Measurements from ENCODE around the gene ELFN1. TPM values are rescaled to one million over a fixed set of nuclear protein-coding genes. Genes with fewer than 3 reads are reported as not detected.

Gene ELFN1
- total RNA-seq = under 1 TPM; 0.10 to 0.12 TPM

GRCh38 chr7:1669954-1670893, at the start of gene ELFN1:
TSS of gene ELFN1 (plus strand) at chr7:1670277. CDS start at chr7:1744597, 74,320 bp downstream.
- H3K27me3 Mint-ChIP-seq = peaks cover 25% of the 10 kb centered on the region
- no peak within 1 kb of the TSS for H3K4me3 Mint-ChIP-seq
- CTCF ChIA-PET = no interaction called here
- no peaks in the 10 kb centered on the region for H3K9me3 Mint-ChIP-seq
- no peaks in the 10 kb centered on the region for H3K36me3 Mint-ChIP-seq
- DNase-seq = peak; percentile 7
- POLR2A ChIA-PET = no interaction called here
- H3K27ac Mint-ChIP-seq = no peak within 1 kb of the TSS
- intact Hi-C loops (cut with micrococcal nuclease) = loop anchor here (10.0 kb wide), 1 partner anchor 685 kb away; the partner anchor contains the start of gene EIF3B
- peaks cover 5% of the 10 kb centered on the region for H3K4me1 Mint-ChIP-seq (ENCODE audit: low read depth)

DNA sequence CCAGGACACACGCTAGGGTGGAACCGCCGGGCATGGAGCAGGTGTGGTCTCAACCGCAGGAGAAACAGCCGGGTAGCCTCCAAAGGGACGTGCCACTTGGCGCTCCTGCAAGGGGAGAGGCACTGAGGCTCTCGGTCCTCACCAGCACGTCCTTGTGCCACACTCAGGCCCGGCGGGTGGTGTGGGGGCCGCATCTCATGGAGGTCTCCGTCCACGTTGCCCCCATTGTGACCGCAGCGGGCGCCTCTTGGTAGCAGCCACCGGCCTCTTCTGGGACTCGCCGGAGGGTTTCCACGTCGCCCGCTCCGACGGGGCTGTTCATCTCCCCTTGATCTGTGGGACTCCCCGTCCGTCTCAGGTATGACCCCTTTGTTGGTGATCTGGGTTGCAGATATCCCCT, 49.2 kb upstream of the ELFN1 start:
- Mint-ChIP-seq H3K4me1 (ENCODE audit: low read depth) (no peaks in the 10 kb centered on the region), H3K27me3 (no peaks in the 10 kb centered on the region), H3K4me3 (no peak overlapping the region), H3K27ac (no peak overlapping the region), H3K36me3 (no peaks in the 10 kb centered on the region), H3K9me3 (no peaks in the 10 kb centered on the region)
- ChIA-PET POLR2A (no interaction called here), CTCF (no interaction called here)
- DNase-seq = no peak
- intact Hi-C loops (cut with micrococcal nuclease) = no loop called here

DNA sequence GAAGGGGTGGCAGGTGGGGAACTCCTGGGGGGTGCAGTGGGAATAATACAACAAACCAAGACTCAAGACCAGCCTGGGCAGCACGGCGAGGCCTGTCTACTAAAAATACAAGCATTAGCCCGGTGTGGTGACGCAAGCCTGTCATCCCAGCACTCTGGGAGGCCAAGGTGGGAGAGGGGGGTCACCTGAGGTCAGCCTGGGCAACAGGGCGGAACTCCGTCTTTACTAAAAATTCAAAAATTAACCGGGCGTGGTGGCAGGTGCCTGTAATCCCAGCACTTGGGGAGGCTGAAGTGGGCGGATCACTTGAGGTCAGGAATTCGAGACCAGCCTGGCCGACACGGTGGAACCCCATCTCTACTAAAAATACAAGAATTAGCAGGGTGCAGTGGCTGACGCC, 48.4 kb upstream of the ELFN1 start:
- ChIA-PET CTCF (no interaction called here), POLR2A (no interaction called here)
- DNase-seq = no peak
- no peak overlapping the region for H3K27ac Mint-ChIP-seq
- no peaks in the 10 kb centered on the region for H3K4me1 Mint-ChIP-seq (ENCODE audit: low read depth)
- intact Hi-C loops (cut with micrococcal nuclease) = no loop called here
- no peaks in the 10 kb centered on the region for H3K27me3 Mint-ChIP-seq
- no peak overlapping the region for H3K4me3 Mint-ChIP-seq
- peaks cover under 1% of the 10 kb centered on the region for H3K9me3 Mint-ChIP-seq
- H3K36me3 Mint-ChIP-seq = no peaks in the 10 kb centered on the region

DNA sequence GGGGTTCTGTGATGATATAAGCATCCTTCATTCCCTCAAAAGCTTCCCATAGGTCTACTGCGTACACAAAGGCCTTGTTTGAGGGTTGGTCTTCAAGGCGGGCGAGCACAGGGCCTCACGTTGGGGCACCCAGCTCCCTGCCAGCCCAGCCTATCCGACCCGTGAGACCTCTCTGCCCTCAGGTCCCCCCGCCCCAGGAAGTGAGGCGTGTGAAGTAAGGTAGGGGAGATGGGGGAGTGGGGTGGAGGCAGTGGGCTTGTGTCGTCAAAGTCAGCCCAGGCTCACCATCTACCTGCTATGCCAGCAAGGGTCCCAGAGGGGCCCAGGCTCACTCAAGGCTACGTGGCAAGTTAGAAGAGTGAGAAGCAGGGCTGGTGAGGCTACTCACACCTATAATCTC, 47.6 kb upstream of the ELFN1 start:
- intact Hi-C loops (cut with micrococcal nuclease) = no loop called here
- POLR2A ChIA-PET = no interaction called here
- H3K9me3 Mint-ChIP-seq = peaks cover 3% of the 10 kb centered on the region
- no peaks in the 10 kb centered on the region for H3K4me1 Mint-ChIP-seq (ENCODE audit: low read depth)
- no peak for DNase-seq
- no peaks in the 10 kb centered on the region for H3K27me3 Mint-ChIP-seq
- H3K27ac Mint-ChIP-seq = no peak overlapping the region
- CTCF ChIA-PET = no interaction called here
- no peaks in the 10 kb centered on the region for H3K36me3 Mint-ChIP-seq
- no peak overlapping the region for H3K4me3 Mint-ChIP-seq

GRCh38 chr7:1623810-1624209, 46.3 kb upstream of the ELFN1 start:
- Mint-ChIP-seq H3K4me1 (ENCODE audit: low read depth) (no peaks in the 10 kb centered on the region), H3K9me3 (peaks cover 4% of the 10 kb centered on the region), H3K27ac (no peak overlapping the region), H3K4me3 (no peak overlapping the region), H3K27me3 (peaks cover under 1% of the 10 kb centered on the region), H3K36me3 (no peaks in the 10 kb centered on the region)
- intact Hi-C loops (cut with micrococcal nuclease) = no loop called here
- POLR2A ChIA-PET = no interaction called here
- no peak for DNase-seq
- CTCF ChIA-PET = no interaction called here

DNA sequence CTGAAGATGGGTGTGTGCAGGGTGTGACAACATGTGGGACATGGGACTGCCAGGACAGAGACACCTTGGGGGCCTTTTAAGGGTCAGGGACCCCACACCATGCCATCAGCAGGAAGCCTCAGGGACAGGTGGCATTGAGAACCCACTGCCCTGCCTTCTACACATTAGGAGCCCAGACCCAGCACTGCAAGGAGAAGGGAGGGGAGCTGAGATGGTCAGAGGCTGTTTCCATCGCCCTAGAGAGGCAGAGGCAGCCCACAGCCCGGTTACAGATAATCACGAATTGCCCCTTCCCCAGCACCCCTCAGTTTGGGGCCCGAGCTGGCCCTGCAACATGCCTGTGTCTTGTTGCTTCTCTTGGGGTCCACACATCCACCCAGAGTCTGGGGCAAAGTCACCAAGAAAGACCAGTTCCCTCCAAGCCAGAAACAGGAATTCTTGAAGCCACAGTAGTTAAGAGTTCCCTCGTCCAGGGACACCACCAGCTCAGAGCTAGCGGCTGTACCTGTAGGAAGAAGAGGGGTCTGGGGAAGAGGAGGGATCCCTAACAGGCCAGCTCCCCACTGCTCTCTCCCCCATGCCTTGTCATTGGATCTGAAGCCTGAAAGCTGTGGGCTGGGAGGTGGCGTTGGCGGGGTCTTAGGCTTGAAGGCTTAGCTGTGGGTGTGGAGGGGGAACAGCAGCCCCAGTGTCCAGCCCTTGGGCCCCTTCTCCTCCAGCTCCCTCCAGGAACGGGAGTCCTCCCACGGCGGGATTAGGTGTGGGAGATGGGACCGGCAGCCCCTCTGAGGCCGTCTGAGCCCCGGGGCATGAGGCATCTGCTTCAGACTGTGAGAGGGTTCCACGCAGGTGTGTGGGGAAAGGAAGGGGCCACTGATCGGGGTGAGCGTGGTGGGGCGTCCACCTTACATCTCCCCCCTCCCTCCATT, 44.8 kb upstream of the ELFN1 start:
- Mint-ChIP-seq H3K4me3 (no peak overlapping the region), H3K36me3 (no peaks in the 10 kb centered on the region), H3K9me3 (peaks cover 6% of the 10 kb centered on the region), H3K4me1 (ENCODE audit: low read depth) (no peaks in the 10 kb centered on the region), H3K27me3 (peaks cover 2% of the 10 kb centered on the region), H3K27ac (no peak overlapping the region)
- DNase-seq = no peak
- intact Hi-C loops (cut with micrococcal nuclease) = no loop called here
- ChIA-PET POLR2A (no interaction called here), CTCF (no interaction called here)

DNA sequence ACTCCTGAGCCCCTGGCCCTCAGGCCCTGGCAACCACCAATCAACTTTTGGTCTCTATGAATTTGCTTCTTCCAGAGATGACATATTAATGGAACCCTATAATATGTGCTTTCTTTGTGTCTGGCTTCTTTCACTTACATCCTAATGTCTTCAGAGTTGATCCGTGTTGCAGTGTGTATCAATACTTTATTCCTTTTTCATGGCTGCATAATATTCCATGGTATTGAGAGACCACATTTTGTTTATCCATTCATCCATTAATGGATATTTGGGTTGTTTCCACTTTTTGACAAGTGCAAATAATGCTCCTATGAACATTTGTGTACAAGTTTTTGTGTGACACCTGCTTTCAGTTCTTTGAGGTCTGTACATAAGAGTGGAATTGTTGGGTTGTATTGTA, 43.3 kb upstream of the ELFN1 start:
- H3K27ac Mint-ChIP-seq = no peak overlapping the region
- ChIA-PET POLR2A (no interaction called here), CTCF (no interaction called here)
- H3K9me3 Mint-ChIP-seq = peaks cover 6% of the 10 kb centered on the region
- H3K4me1 Mint-ChIP-seq (ENCODE audit: low read depth) = no peaks in the 10 kb centered on the region
- no peaks in the 10 kb centered on the region for H3K36me3 Mint-ChIP-seq
- peaks cover 8% of the 10 kb centered on the region for H3K27me3 Mint-ChIP-seq
- H3K4me3 Mint-ChIP-seq = no peak overlapping the region
- intact Hi-C loops (cut with micrococcal nuclease) = no loop called here
- no peak for DNase-seq

DNA sequence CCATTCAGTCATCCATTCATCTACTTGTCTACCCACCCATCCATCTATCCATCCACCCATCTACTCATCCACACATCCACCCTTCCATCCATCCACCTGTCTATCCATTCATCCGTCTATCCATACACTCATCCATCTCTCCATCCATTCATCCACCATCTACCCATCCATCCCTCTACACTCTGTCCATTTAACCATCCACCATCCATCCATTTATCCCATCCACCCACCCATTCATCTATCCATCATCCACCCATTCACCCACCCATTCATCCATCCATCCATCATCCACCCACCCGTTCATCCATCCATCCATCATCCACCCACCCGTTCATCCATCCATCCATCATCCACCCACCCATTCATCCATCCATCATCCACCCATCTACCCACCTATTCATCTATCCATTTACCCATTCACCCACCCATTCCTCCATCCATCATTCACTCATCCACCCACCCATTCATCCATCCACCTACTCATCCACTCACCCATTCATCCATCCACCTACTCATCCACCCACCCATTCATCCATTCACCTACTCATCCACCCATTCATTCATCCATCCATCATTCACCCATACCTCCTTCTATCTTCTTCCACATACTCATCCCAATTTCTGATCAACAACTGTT, 39.3 kb upstream of the ELFN1 start:
- H3K9me3 Mint-ChIP-seq = peaks cover 18% of the 10 kb centered on the region
- intact Hi-C loops (cut with micrococcal nuclease) = no loop called here
- no peak overlapping the region for H3K27ac Mint-ChIP-seq
- H3K36me3 Mint-ChIP-seq = no peaks in the 10 kb centered on the region
- DNase-seq = no peak
- POLR2A ChIA-PET = no interaction called here
- peaks cover 15% of the 10 kb centered on the region for H3K27me3 Mint-ChIP-seq
- CTCF ChIA-PET = no interaction called here
- no peaks in the 10 kb centered on the region for H3K4me1 Mint-ChIP-seq (ENCODE audit: low read depth)
- no peak overlapping the region for H3K4me3 Mint-ChIP-seq

DNA sequence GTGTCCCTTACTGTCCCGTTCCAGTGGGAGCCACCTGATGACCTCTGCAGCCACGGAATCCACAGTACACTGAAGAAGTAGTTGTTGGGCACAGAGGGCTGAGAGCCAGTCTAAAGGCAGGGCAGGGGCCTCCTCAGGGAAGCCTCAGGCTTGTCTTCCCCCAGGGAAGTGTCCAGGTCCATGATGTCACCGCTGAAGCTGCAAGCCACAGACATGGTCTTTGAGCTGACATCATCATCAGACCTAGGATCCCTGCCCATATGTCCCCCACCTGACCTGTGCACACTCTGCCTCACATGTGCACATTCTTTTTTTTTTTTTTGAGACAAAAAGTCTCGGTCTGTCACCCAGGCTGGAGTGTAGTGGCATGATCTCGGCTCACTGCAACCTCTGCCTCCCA, 38.4 kb upstream of the ELFN1 start:
- Mint-ChIP-seq H3K27me3 (peaks cover 15% of the 10 kb centered on the region), H3K4me1 (ENCODE audit: low read depth) (no peaks in the 10 kb centered on the region), H3K9me3 (peaks cover 21% of the 10 kb centered on the region), H3K36me3 (no peaks in the 10 kb centered on the region), H3K4me3 (no peak overlapping the region), H3K27ac (no peak overlapping the region)
- CTCF ChIA-PET = no interaction called here
- POLR2A ChIA-PET = no interaction called here
- intact Hi-C loops (cut with micrococcal nuclease) = no loop called here
- DNase-seq = no peak

DNA sequence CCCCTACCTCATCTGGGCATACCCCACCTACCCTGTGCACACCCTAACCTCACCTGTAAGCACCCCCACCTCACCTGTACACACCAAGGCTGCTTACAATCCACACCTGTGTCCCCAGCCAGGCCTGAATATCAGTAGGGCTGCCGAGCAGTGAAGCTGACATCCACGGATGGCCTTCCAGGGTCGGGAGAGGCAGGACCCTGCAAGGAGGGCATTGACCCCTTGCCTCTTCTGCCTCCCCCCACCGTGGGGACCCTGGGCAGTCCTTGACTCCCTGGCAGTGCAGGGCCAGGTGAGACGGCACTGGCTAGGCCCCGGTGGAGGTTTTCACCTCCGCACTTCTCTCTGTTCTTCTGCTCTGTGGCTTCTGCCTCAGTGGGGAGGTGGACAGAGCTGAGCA, 37.6 kb upstream of the ELFN1 start:
- Mint-ChIP-seq H3K4me1 (ENCODE audit: low read depth) (no peaks in the 10 kb centered on the region), H3K4me3 (no peak overlapping the region), H3K36me3 (peaks cover 3% of the 10 kb centered on the region), H3K27me3 (peaks cover 15% of the 10 kb centered on the region), H3K9me3 (peaks cover 22% of the 10 kb centered on the region), H3K27ac (no peak overlapping the region)
- CTCF ChIA-PET = no interaction called here
- intact Hi-C loops (cut with micrococcal nuclease) = no loop called here
- no peak for DNase-seq
- POLR2A ChIA-PET = no interaction called here

DNA sequence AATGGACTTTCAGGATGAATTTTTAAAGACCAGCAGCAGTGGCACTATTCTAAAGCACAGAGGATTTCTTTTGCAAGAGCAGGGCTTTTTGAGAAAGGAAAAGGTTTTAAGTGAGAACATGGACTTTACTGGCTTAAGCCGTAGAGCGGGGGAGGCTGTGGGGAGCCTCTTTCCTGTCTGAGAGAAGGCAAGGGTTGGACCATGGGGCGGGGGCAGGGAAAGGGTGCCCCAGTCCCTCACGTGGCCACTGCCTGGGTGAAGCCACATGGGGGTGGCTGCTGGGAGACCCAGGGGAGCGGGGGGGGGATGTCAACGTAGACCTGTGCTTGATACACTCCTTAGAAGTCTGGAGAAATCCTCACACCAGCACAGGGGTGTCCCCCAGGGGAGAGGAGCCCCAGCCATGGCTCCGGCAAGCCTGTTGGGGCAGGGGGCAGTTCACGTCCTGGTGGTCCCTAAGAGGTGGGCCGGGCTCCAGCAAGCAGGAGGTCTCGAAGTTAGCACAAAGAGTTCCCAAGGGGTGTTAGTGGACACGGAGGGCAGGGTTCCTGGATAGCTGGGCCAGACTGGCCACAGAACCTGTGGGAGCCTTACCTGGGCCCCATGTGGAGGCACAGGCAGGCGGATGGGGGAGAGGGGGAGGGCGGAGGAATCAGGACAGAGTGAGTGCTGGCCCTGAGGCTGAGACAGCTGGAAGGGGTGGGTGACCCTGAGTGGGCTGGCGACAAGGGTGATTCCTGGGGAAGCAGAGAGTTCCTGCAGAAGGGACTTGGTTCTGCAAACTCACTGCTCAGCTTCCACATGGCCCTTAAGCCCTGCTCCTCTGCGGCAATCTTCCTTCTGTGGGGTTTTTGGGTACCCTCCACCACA, 36.9 kb upstream of the ELFN1 start:
- no peak for DNase-seq
- H3K27me3 Mint-ChIP-seq = peaks cover 15% of the 10 kb centered on the region
- ChIA-PET POLR2A (no interaction called here), CTCF (no interaction called here)
- H3K27ac Mint-ChIP-seq = no peak overlapping the region
- H3K36me3 Mint-ChIP-seq = peaks cover 3% of the 10 kb centered on the region
- H3K4me3 Mint-ChIP-seq = no peak overlapping the region
- H3K4me1 Mint-ChIP-seq (ENCODE audit: low read depth) = no peaks in the 10 kb centered on the region
- peaks cover 22% of the 10 kb centered on the region for H3K9me3 Mint-ChIP-seq
- intact Hi-C loops (cut with micrococcal nuclease) = no loop called here

- CTCF ChIA-PET = no interaction called here
- H3K4me3 Mint-ChIP-seq = no peak overlapping the region
- no peaks in the 10 kb centered on the region for H3K4me1 Mint-ChIP-seq (ENCODE audit: low read depth)
- intact Hi-C loops (cut with micrococcal nuclease) = no loop called here
- peaks cover 3% of the 10 kb centered on the region for H3K36me3 Mint-ChIP-seq
- POLR2A ChIA-PET = no interaction called here
- H3K9me3 Mint-ChIP-seq = peaks cover 19% of the 10 kb centered on the region
- peaks cover 13% of the 10 kb centered on the region for H3K27me3 Mint-ChIP-seq
- no peak overlapping the region for H3K27ac Mint-ChIP-seq
- DNase-seq = no peak
These were observed 34.7 kb upstream of the ELFN1 start for GRCh38 chr7:1635401-1635800.
